Fibroblast of skin of scalp (primary cell): ENCODE measurements around the gene KIAA1671.
"Not testable (repeated sequence)": the region's sequence is repeated elsewhere in the genome, so short reads cannot be mapped to it uniquely, and the experiment has no call there.

Experiments
- DNase-seq: peaks from one replicate; pipeline ENCODE4 v3.0.0-alpha.2; 2013

KIAA1671 gene

DNA sequence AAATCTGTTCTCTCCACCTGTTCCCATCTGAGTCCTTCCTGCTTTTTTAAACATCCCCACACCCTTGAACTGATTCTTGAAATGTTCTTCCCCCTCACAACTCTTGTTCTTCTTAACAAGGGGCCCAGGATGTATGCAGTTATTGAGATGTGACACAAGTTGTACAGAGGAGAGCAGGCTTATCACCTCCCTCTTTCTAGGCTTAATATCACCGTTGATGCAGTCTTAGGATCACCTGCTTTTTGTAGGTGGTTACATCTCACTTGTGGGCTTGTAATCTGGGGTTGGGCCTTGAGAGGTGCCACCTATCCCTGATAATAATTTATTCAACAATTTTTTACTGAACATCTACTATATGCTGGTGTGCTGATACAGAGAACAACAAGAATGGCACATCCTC lies 253.3 kb downstream of the KIAA1671 start:
- DNase-seq, result no peak

GRCh38 chr22:25206998-25207397 lies 254.5 kb downstream of the KIAA1671 start:
- no peak for DNase-seq

GRCh38 chr22:25207553-25208157 lies 255.1 kb downstream of the KIAA1671 start:
- DNase-seq, result no peak

- no peak for DNase-seq
Measured at GRCh38 chr22:25208328-25208727, 255.8 kb downstream of the KIAA1671 start.

GRCh38 chr22:25208743-25209505 lies 256.4 kb downstream of the KIAA1671 start:
- DNase-seq, result no peak

DNA sequence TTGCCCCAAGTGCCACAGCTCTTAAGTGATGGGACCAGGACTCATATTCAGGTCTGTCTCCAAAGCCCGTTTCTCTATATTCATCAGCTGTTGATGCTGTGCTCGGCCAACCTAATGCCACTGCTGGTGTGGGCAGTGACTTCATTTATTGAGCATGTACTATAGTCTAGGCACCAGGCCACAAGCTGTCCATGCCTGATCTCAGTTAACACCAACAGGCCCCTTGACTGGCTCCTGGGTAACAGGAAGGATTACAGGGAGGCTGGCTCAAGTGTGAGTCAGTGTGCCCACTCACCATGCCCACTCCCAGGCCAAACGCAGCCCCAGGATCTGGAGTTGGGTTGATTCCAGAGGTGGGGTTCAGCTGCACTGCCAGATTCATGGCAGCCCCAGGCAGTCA lies 258.3 kb downstream of the KIAA1671 start:
- no peak for DNase-seq

DNA sequence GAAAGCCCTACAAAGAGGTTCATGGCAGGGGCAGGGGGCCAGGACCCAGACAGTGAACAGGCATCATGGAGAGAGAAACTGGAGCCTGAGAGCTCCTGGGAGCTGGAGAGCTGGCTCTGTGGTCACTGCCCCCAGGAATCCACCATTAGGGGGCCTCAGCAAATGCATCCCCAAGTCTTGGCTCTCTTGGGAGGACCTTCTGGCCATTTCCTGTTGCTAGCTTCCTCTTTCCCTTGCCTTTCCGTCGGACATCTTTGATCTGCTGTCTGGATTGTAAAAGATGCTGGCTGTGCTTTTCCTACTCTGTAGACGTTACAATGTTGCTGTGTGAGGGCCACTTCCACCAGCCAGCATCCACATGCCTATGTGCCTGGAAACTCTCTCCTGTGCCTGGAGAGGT lies 259.8 kb downstream of the KIAA1671 start:
- DNase-seq, result no peak

DNA sequence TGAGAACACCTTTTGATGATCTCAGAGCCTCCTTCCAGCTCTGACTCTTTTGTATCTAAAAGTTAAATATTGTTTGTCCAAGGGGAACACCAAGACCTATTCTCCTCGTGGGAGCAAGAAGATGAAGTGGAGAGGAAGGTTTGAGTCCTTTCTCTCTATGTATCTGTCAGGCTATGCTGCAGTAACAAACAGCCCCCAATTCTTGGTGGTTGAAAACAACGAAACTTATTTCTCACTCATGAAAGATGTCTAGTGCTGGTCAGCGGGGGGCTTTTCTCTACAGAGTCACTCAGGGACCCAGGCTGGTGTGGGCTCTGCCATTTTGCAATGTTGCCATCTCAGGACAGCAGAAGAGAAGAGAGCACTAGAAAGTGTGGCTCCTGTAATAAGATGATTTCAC lies 260.7 kb downstream of the KIAA1671 start:
- no peak for DNase-seq

DNA sequence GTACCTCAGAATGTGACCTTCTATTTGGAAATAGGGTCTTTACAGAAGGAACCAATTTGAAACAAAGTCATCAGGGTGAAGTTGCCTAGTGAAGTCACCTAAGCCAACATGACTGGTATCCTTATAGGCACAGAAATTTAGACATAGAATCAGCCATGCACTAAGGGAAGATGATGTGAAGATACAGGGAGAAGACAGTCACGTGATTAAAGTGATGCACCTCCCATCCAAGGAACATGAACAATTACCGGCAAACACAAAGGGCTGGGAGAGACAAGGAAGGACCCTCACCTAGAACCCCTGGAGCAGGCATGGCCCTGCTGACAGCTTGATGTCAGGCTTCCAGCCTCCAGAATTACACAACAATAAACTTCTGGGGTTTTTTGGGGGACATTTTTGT lies 263.7 kb downstream of the KIAA1671 start:
- DNase-seq, result no peak

DNA sequence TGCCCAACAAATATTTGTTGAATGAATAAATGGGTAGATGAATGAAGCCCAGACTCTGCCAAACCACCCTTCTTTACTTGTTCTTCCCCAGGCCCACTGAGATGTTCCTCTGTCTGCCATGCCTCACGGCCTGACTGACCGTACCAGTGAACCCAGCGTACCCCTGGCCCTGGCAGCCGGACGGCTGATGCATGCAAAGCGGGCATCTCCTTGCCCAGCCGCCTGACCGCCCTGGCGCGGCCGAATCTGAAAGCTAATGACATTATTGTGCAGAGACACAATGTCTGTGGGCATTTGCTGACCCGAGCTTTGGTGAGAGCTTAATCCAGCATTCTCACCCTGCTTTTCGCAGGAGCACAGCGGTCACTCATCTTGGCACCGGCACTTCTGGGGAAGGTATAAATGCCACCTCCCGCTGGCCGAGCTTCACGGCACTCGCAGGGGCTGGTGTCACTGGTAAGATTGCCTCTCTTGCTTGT lies 266.7 kb downstream of the KIAA1671 start, which contains the start of gene CRYBB2:
TSS of gene CRYBB2 (plus strand) at position 429 of the 479 bp plus-strand sequence. CDS start 1,791 bp downstream, outside the sequence.
- no peak for DNase-seq

- no peak for DNase-seq
Measured at GRCh38 chr22:25219948-25220442, 267.5 kb downstream of the KIAA1671 start.

DNA sequence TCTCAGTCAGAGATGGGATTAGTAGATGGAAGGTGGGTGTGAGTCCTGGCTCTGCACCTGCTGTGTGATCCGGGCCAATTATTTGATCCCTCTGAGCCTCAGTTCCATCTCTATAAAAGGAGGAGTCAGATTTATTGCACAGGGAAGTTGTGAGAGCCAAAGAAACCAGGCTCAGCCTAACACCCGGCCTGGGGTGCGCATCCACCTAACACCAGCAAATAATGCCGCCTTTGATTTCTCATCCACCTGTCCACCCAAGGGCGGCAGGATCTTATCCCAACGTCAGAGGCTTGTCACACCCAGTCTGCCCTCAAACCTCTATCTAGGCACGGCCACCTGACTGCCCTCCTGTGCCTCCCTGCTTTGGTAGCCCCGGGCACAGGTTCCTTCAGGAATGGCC lies 269.3 kb downstream of the KIAA1671 start:
- no peak for DNase-seq

DNA sequence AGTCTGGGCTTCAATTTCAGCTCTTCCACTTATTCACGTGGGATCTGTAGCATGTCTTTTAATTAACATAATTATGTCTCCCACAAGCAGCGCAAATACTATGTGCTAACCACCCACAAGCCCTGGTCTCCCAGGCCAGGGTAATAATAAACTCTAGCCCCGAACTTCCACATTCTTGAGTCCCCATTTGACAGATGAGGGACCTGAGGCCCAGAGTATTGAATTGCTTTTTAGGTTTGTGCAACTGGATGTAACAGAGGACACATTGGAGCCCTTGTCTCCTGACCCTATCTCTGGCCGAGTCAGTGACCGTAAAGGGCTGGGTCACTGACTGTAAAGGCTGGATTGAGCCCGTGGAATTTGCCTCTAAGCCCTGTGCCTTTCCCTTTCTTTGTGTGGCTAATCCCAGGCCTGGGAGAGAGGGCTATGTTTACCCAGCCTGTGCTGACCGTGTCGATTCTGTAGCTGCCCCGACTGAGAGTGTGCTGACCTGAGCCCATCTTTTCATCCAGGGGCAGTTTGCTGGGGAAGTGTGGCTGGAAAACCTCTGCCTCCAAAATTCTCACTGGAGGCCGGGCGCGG lies 270.8 kb downstream of the KIAA1671 start:
- no peak for DNase-seq

GRCh38 chr22:25228822-25229221 lies 276.3 kb downstream of the KIAA1671 start:
- DNase-seq, result no peak

GRCh38 chr22:25230760-25231159 lies 278.2 kb downstream of the KIAA1671 start:
- DNase-seq, result not testable (repeated sequence)

GRCh38 chr22:25232301-25232700 lies 279.8 kb downstream of the KIAA1671 start:
- no peak for DNase-seq

- not testable (repeated sequence) for DNase-seq
Measured at GRCh38 chr22:25233706-25234105, 281.2 kb downstream of the KIAA1671 start.

DNA sequence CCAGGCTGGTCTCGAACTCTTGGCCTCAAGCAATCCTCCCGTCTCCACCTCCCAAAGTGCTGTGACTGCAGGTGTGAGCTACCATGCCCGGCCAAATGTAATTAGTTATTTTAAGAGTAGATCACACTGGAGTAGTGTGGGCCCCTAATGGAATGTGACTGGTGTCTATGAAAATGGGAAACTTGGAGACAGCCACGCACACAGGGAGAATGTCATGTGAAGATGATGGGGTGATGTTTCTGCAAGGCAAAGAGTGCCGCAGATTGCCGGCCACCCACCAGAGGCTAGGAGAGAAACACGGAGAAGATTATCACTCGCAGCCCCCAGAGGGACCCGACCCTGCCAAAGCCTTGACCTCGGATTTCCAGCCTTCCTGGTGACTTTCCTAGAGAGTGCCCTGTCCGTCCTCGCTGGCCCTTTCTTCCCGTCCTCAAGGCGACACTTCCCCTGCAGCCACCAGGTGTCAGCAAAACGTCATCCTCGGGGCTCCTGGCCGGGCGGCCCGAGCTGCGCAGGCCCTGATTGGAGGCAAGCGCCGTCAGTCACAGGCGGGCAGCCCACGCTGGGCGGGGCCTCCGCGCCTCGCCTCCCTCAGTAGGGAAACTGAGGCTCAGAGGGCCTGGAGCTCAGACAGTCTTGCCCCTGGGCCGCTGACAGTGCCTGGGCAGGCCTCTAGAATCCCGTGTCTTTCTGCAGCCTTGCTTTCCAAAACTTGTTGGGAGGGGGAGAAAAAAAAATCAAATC lies 283.2 kb downstream of the KIAA1671 start:
- peak; percentile 73 for DNase-seq

- DNase-seq, result no peak
Measured at GRCh38 chr22:25236417-25236816, 283.9 kb downstream of the KIAA1671 start.

DNA sequence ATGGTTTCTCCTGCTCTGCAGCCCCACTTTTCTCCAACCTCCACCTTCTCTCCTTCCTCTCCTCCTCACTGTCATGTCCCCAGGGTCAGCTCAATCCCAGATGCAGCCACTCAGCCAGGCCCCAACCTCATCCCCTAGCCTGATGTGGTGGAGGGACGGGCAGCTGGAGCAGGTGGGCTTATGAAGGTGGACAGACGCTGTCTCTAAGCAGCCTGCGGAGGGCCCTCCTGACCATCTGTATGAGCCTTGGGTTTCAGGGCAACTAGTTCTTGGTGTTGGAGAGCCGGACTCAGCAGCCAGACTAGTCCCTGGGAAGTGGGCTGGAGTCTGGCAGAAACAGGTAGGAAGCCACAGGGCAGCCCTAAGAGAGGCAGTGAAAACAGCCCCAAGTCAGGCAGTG lies 285.0 kb downstream of the KIAA1671 start:
- no peak for DNase-seq

DNA sequence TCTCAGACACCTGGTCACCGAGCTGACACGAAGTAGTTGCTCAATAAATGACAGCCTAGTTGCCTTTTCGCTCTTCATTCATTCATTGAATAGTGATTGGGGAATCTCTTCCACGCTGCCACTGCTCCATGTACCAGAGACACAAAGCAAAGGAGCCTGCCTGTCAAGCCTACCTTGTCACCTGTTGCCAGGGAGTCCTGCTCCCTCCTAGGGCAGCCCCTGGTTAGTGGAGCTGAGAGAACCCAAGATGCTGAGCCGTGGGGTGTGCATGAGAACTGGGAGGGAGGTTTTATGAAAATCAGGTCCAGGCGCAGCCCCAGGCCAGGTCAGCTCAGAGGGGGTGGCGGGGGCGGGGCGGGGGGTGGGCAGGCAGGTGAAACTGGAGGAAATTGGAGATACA lies 285.5 kb downstream of the KIAA1671 start:
- not testable (repeated sequence) for DNase-seq
